GM18502 (cell line): ENCODE measurements around the gene F13B.
"Not testable (repeated sequence)": the region's sequence is repeated elsewhere in the genome, so short reads cannot be mapped to it uniquely, and the experiment has no call there.

ENCODE experiments used
- ATAC-seq: cut with Tn5 transposase; IDR thresholded peaks from one replicate; pipeline ENCODE4 v1.9.1; 2021; ENCODE audit warnings: mild to moderate bottlenecking; ENCODE audit not compliant: unreplicated experiment, poor library complexity

The F13B gene

DNA sequence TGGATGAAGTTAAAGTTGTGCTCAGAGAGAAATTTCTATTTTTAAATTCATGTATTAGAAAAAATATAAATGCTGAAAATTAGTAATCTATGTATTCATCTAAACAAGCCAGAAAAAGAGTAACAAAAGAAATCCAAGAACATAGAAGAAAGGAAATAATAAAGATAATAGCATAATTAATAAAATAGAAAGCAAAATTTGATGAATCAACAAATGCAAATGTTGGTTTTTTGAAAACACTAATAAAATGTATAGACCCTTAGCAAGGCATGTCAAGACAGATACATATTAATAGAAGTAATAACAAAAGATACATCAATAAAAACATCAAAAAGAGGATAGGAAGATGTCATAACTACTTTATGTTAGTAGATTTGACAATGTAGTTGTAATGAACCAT is 18.0 kb downstream of the F13B start:
- ATAC-seq = no peak

DNA sequence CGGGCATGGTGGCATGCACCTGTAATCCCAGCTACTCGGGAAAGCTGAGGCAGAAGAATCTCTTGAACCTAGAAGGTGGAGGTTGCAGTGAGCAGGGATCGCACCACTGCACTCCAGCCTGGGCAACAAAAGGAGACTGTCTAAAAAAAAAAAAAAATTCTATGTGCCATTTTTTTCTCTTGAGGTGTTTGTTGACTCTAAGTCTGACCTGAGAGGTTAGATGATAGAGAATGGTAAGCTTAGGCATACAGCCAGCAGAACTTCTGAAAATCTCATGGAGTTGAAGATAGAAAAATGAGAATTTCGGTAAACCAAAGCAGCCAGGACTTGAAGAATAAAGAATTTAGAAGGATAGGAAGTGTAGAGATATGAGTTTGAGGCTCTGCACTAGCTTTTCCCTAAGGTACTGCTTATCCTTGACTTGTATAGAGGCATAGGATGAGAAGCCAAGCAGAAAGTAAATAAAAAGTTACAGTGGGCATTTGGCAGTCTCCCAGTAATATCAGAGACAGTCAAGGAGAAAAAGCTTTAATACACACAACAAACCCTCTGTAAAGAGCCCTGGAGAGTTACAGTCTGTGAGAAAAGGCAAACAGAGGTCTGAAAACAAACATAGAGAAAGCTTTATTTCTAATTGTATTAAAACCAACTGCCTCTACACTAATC is 24.3 kb downstream of the F13B start:
- no peak for ATAC-seq

DNA sequence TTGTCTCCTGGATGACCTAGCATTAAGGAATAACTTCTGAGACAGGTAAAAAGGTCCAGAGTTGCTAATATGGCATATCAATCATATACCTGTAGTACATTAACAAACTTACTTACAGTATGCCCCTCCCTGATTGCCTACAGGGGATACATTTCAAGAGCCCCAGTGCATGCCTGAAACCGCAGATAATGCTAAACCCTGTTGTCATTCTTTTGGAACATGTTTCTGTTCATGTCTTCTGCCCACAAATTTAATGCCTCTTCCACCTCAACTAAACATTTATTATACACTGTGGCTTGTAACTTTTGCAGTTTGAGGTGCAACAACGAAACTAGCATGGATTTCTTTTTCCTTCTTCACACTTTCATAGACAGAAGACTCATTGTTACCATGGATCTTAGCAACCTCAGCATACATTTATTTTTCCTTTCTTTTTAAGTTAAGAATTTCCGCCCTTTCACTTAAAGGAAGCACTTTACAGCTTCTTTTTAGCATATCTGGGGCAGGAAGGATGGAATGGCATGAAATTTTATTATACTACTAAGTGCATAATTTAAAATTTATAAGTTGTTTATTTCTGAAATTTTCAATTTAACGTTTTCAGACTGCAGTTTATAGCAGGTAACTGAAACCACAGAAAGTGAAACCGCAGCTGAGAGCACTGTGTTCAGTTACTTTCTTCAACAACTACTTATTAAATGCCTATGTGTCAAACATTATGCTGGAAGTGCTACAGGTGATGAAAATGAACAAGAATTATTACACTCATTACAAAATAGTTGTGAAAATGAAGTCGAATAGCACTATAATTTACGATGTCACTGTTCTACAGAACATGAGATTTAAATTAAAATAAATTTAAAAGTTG is 25.3 kb downstream of the F13B start:
- ATAC-seq = peak; percentile 87

DNA sequence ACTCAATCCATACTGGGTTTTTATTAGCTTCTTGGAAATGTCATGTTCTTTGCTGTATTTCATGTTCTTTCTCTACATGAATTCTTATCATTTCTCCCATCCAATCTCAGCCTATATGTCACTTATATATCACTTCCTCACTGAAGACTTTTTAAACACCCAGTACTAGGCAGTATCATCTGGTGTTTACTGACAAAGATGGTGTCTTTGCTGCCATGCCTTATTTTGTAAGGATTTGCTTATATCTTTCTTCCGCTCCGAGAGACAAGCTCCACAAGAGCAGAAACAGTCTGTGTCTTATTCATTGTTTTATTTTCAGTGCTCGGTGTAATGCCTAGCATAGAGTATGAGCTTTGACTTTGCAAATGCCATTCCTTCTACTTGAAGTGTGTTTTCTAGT is 30.2 kb downstream of the F13B start:
- no peak for ATAC-seq

DNA sequence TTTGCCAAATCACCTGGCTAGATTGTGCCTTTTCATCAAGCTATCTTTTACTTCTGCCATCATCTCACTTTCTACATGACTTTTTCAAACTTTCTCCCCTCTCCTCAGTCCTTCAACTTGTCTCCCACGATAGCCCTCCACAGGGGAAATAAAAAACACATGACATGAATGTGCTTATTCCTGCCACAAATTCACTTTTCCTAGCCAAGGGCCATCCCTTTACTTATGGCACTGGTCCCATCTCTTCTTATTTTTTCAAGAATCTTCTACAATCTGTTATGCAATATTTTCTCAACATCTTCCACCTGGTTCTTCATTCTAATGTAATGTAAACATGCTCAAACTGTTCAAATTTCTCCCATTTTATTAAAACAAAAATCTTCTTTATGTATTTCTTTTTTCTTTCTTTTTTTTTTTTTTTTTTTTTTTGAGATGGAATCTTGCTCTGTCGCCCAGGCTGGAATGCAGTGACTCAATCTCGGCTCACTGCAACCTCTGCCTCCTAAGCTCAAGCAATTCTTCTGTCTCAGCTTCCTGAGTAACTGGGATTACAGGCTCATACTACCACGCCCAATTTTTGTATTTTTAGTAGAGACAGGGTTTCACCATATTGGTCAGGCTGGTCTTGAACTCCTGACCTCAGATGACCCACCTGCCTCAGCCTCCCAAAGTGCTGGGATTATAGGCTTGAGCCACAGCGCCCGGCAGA is 32.3 kb downstream of the F13B start:
- ATAC-seq = not testable (repeated sequence)

DNA sequence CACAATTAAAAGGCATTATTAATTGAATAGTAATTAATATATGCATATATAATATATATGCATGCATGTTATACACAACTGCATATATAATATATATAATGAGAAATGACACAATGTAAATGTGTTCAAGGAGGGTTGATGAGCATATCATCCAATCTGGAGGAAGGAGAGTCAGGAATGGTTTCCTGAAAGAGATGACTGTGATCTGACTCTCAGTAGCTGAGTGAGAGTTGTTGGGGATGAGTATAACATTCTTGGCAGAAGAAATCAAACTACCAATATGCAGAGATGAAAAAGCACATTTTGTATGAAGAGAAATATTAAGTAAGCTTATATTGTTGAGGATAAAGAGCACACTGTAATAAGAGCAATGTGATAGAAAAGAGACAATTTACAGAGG is 37.3 kb downstream of the F13B start:
- no peak for ATAC-seq

DNA sequence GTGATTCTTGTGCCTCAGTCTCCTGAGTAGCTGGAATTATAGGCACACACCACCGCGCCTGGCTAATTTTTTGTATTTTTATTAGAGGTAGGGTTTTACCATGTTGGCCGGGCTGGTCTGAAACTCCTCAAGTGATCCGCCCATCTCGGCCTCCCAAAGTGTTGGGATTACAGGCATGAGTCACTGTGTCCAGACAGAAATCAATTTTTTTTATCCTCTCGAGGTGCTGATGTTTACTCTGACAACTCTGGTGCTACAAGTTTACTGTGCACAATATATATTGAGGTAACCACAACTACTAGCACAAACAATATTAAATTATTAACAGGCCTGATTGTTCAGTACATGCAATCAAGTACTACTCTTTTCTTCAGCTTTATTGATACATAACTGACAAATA is 39.7 kb downstream of the F13B start:
- no peak for ATAC-seq

DNA sequence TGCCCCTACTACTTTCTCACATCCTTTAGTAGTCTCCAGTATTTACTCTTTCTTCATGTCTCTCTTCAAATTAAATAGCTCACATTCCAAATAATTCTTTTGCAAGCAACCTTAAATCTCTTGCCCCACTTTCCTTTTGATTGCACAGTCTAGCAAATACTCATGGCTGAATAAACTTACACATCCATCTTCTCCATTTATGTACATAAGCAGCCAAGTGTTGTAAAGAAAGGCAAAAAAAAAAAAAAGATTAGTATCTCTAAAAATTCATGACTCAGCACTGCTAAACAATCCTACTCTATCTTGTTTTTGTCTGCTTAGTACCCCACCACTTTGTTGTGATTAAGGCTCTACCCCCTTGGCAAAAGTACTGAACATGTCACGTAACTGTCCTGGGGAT is 42.6 kb downstream of the F13B start:
- ATAC-seq = no peak

DNA sequence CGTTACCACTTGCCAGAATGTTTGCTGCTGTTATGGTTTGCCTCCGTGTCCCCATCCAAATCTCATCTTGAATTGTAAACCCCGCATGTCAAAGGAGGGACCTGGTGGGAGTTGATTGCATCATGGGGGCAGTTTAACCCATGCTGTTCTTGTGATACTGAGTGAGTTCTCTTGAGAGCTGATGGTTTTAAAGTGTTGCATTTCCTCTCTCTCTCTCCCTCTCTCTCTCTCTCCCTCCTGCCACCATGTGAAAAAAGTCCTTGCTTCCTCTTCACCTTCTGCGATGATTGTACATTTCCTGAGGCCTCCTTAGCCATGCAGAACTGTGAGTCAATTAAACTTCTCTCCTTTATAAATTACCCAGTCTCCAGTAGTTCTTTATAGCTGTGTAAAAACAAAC is 45.3 kb downstream of the F13B start:
- ATAC-seq = no peak

DNA sequence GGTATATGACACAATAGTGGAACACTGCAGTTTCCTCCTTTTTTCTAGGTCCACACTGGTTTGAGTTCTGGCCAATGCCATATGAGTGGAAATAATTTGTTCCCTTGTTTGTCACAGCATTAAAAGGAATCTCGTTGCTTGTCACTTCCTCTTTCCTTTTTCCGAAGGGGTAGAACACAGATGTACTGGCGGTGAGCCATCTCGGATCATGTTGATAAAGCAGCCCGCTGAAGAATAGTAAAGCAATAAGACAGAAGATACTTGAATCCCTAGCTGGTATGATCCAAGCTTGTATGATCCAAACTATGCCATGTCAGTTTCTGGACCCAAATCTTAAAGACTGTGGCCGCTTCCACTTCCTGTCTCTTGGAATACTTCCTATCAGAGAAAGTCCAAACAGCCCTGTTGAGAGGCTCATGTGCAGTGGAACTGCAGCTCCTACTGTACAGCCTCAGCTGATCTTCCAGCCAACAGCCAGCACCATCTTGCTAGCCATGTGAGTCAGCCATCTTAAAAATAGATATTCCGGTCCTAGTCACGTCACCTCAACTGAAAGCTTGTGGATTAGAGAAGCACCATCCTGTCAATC is 49.4 kb downstream of the F13B start:
- ATAC-seq = no peak

DNA sequence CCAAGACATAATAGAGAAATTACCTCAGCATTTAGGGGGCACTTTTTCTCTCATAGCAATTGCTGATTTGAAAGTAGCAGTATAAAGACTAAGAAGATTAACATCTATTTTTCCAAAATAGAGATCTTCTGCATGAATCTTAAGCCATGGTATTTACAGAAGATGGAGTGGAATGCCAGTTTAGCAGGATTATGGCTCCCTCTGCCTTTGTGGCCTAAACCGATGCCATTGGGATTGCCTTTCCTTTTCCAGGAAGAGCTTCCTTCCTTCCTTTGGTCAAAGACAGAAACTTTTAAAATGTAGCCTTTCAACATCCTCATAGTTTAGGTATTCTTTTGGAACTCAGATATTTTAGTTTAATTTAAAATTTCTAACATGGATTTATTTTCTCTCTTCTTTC is 50.3 kb downstream of the F13B start:
- ATAC-seq = no peak

DNA sequence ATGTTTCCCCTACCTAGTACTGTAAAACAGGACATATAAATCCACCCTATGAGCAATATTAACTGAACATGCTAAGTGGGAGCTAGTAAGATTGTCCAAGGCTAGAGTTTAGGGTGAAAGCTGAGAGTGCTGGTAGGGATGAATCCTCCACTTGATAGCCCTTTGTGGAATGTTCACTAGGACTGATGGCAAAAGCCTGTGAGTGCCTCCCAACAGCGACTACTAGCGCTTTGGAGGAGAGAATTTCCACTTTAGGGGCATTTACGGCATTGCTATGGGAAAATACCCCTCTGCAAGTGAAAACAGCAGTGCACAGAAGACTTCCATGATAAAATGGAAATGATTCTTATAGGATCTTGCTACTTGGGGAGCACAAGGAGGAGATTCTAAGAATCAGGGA is 53.8 kb downstream of the F13B start:
- ATAC-seq = no peak

DNA sequence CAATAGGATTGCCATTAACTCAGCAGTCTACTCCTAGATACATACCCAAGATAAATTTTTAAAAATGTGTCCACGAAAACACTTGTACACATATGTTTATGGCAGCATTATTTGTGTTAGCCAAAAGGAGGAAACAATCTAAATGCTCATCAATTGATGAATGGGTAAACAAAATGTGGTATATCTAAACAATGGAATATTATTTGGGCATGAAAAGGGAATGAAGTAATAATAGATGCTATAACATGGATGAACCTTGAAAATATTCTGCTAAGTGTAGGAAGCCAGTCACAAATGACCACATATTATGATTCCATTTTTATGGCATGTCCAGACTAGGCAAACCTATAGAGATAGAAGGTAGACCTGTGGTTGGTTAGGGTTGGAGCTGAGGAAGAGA is 55.4 kb downstream of the F13B start:
- no peak for ATAC-seq

DNA sequence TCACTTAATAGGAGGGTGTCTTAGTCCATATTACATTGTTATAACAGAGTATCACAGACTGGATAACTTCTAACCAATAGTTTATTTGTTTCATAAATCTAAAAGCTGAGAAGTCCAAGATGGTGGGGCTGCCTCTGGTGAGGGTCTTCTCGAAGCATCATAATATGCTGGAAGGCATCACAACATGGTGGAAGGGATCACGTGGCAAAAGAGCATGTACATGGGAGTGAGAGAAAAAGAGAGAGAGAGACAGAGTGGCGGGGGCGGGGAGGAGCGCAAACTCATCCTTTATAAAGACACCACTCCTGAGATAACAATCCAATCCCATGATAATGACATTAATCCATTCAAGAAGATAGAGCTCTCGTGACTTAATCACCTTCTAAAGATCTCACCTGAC is 58.2 kb downstream of the F13B start:
- no peak for ATAC-seq

DNA sequence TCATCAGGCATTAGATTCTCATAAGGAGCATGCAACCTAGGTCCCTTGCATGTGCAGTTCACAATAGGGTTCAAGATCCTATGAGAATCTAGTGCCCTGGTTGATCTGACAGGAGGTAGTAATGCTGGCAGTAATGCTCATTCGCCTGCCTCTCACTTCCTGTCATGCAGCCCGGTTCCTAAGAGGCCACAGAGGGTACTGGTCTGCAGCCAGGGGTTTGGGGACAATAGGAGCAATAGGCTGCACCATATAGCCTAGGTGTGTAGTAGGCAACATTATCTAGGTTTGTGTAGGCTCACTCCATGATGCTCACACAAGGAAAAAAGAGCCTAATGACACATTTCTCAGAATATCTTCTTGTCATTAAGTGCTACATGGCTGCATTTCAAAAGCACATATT is 63.9 kb downstream of the F13B start:
- no peak for ATAC-seq

DNA sequence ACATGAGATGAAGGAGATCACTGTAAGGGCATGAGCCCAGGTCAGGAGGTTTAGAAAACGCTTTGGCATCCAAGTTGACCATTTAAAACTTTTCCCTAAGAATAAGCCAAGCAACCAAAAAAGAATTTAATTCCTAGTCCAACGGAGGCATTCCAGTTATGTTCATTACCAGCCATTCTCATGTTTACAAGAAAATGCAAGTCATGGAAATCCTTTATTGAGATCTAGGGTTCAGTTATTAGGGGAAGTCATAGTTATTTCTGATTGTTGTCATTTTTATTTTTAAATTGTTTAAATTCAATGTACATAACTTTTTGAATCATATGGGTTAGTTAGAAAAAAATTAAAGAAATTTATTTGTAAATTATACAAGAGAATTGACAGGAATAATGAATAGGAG is 65.2 kb downstream of the F13B start:
- no peak for ATAC-seq

DNA sequence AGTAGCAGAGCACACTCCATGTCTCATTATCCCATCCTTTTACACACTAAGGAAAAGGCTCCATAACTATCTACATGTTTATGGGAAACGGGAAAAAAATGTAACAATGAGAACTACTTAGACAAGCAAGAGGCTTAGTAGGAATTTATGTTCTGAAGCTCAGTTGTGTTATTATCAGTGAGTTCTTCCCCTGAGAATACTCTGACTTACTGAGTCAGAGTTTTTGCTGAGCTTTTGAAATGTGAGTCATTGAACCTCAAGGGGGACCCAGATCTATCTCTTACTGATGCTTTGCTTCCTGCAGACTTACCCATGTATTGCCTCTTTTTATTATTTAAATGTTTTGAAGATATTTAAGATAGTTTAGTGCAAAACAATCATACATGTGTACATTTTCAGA is 69.6 kb downstream of the F13B start:
- ATAC-seq = no peak

DNA sequence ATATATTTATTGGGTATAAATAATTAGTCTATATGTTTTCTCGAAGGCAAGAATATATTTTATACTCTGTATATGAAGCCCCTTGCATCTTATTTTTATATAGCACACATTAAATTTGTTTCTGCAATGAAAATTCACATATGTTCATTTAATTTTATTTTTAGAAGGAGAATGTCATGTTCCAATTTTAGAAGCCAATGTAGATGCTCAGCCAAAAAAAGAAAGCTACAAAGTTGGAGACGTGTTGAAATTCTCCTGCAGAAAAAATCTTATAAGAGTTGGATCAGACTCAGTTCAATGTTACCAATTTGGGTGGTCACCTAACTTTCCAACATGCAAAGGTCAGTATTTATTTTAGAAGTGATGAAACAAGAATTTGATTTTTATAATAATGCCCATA is 73.1 kb downstream of the F13B start:
- no peak for ATAC-seq

DNA sequence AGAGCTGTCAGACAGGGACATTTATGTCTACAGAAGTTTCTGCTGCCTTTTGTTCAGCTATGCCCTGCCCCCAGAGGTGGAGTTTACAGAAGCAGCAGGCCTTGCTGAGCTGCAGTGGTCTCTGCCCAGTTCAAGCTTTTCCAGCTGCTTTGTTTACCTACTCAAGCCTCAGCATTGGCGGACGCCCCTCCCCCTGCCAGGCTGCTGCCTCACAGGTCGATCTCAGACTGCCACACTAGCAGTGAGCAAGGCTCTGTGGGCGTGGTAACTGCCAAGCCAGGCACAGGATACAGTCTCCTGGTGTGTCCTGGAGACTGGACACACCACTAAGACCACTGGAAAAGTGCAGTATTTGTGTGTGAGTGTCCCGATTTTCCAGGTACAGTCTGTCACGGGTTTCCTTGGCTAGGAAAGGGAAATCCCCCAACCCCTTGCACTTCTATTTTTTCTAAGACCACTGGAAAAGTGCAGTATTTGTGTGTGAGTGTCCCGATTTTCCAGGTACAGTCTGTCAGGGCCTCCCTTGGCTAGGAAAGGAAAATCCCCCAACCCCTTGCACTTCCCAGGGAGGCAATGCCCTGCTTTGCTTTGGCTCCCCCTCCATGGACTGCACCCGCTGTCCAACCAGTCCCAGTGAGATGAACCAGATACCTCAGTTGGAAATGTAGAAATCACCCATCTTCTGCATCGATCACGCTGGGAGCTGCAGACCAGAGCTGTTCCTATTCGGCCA is 75.0 kb downstream of the F13B start:
- ATAC-seq = not testable (repeated sequence)
